ENCODE data around the gene QRFP. TPM values are rescaled to one million over a fixed set of nuclear protein-coding genes. Genes with fewer than 3 reads are reported as not detected.

The QRFP gene
- total RNA-seq, 2 donors from 2014 or later: not detected

DNA sequence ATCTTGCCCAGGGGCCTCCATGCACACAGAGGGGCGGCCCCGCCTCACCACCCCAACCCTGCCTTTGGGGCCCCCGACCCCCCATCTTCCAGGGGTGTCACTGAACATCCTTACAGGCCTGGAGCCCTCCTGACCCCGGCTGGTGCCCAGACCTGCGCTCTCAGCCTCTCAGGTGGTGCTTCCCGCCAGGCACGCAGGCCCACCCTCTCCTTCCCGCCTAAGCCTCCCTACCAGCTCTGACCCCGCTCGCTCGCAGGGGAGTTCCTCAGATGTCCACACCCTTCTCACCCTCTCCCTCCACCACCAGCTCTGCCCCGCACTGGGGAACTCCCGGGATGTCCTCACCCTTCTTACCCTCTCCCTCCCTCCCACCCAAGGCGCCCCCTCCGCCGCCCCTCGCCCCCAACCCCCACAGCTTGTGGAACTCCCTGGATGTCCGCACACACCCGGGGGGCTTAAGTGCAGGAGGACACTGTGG, 12.3 kb upstream of the QRFP start:
- peaks cover 4% of the 10 kb centered on the region for H3K27me3 Mint-ChIP-seq
- DNase-seq (no peak), ATAC-seq (no peak)
- no peak overlapping the region for H3K4me3 Mint-ChIP-seq
- no peak overlapping the region for H3K27ac Mint-ChIP-seq
- H3K36me3 Mint-ChIP-seq (ENCODE audit: low read depth): no peaks in the 10 kb centered on the region
- no peaks in the 10 kb centered on the region for H3K9me3 ChIP-seq (ENCODE audit: control insufficient read depth, low read length, poor library complexity, severe bottlenecking)
- H3K4me1 Mint-ChIP-seq: no peaks in the 10 kb centered on the region

DNA sequence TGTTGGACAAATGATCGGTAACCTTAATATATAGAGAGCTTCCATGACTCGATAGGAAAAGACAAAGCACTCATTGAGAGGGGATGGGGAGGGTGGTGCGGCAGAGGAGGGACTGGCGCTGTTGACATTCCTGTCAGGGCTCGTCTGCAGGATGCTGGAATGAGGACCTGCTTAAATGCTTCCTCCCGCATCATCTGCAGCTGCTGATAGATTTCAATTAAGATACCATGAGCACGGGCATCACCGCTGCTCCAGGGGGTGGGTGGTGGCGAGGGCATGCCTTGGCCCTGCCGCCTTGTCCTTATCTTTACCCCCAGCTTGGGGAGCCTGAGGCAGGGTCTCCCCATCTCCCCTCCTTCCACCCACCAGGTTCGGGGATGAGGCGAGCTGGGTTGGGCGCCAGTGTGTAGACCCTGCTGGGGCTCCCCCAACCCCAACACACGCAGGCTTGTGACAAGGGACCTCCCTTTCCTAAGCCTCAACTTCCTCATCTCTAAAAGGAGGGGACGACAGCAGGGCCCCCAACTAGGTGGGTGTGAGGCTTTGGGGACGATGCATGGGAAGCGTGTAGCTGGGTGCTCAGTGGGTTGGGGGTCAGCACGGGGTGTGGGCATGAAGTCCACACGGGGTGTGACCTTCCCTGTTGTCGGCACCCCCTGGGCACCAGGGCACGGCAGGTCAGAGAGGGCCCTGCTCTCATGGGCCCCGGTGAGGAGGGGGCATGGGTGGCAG, 11.7 kb upstream of the QRFP start:
- Mint-ChIP-seq H3K4me1 (no peaks in the 10 kb centered on the region), H3K27me3 (peaks cover 10% of the 10 kb centered on the region), H3K4me3 (no peak overlapping the region), H3K36me3 (ENCODE audit: low read depth) (no peaks in the 10 kb centered on the region), H3K27ac (no peak overlapping the region)
- ATAC-seq: no peak
- no peak for DNase-seq
- no peaks in the 10 kb centered on the region for H3K9me3 ChIP-seq (ENCODE audit: control insufficient read depth, low read length, poor library complexity, severe bottlenecking)

DNA sequence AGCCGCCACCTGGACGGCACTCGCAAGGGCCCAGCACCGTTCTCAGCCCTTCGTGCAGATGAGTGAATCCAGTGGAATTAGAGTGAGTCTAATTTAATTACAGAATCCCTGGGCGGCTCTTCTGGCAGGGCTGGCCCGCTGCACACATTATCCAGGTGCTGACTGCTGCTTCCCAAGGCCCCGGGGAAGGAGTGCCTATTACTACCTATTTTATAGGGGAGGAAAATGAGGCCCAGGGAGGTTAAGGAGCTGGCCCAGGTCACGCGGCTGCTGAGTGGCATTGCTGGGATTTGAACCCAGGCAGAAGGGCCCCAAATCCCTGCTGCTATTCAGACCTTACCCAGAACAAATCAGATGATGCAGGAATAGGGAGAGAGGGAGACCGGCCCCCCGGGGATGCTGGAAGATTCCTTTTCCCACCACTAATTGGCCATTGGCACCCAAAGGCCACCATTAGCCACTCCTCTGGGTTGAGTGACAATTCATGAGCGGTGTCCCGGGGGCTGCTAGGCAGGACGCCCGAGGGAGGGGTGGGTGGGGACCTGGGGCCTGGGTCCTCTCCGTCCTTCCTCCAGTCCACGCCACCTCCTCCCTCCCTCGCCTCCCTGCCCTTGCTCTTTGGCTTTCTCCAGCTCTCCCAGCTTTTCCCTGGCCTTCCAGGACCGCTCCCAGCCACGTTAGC, 10.3 kb upstream of the QRFP start:
- ATAC-seq (no peak), DNase-seq (no peak)
- H3K9me3 ChIP-seq (ENCODE audit: control insufficient read depth, low read length, poor library complexity, severe bottlenecking): no peaks in the 10 kb centered on the region
- H3K36me3 Mint-ChIP-seq (ENCODE audit: low read depth): no peaks in the 10 kb centered on the region
- H3K4me3 Mint-ChIP-seq: no peak overlapping the region
- no peak overlapping the region for H3K27ac Mint-ChIP-seq
- H3K4me1 Mint-ChIP-seq: no peaks in the 10 kb centered on the region
- peaks cover 10% of the 10 kb centered on the region for H3K27me3 Mint-ChIP-seq

DNA sequence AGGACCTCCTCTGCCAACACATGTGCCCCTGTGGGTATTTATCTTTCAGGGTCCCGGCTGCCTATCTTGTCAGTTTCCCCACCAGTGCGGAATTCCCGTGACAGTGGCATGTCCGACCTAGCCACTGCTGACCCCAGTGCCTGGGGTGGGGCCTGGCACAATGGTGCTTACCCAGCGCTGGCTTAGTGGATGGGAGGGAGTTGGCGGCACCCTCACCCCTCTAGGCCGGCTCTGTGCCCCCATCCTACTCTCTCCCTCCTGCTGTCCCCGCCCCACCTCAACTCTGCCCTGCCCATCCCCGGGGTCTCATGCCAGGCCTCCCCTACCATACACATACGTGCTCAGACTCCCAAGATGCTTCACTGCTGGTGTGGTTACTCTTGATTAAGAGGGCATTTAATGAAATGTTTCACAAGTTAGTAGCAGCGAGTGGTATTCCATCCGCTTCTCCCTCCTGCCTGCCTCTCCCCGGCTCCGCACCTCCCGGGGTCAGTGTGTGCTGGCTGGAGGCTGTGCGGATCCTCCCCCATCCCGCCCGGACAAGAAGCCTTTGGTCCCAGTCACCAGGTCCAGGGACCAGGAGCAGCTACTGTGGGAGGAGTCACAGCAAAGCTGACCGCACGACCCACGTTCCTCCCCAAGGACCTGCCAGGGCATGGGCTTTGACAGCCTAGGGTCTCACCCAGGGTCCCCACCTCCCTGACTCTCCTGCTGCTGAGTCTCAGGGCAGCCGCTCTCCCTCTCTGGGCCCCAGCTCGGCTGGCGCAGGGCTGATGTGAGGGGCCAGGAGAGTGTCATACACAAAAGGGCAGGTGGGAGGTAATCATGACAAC, 9.5 kb upstream of the QRFP start:
- H3K4me3 Mint-ChIP-seq: no peak overlapping the region
- no peak for DNase-seq
- H3K4me1 Mint-ChIP-seq: no peaks in the 10 kb centered on the region
- peaks cover 10% of the 10 kb centered on the region for H3K27me3 Mint-ChIP-seq
- H3K9me3 ChIP-seq (ENCODE audit: control insufficient read depth, low read length, poor library complexity, severe bottlenecking): no peaks in the 10 kb centered on the region
- no peaks in the 10 kb centered on the region for H3K36me3 Mint-ChIP-seq (ENCODE audit: low read depth)
- no peak for ATAC-seq
- H3K27ac Mint-ChIP-seq: no peak overlapping the region

DNA sequence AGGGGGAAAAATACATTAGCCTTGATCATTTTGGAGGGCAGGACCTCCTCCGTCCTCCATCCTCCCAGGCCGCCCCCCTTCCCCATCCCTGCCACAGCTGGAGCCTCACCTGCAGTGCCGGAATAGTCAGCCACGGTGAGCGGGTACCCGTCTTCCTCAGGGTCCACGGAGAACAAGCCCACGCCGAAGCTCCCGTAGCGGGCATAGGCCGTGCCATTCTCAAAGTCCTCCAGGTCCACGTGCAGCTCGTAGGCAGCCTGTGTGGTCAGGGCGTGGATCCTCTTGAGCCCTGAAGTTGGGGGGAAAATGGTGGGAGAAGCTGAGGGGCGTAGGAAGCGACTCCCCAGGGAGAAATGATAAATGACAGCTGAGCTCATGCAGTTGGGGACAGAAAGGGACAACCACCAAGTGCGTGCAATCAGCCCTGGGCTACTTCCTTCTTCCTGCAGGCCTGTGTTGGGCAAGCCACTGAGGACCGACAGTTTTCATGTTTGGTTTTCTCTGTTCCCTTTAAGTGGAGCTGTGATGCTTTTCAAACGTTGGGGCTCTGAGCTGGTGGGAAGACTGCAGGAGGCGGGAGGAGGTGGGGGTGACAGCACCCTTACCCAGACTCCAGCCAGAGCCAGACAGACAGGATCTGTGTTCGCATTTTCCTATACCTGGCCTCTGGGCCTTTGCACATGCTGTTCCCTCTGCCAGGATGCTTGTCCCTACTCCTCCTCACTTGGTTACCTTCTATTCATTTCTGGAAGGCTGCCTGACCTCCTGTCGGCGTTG, 8.7 kb upstream of the QRFP start:
- peaks cover 10% of the 10 kb centered on the region for H3K27me3 Mint-ChIP-seq

DNA sequence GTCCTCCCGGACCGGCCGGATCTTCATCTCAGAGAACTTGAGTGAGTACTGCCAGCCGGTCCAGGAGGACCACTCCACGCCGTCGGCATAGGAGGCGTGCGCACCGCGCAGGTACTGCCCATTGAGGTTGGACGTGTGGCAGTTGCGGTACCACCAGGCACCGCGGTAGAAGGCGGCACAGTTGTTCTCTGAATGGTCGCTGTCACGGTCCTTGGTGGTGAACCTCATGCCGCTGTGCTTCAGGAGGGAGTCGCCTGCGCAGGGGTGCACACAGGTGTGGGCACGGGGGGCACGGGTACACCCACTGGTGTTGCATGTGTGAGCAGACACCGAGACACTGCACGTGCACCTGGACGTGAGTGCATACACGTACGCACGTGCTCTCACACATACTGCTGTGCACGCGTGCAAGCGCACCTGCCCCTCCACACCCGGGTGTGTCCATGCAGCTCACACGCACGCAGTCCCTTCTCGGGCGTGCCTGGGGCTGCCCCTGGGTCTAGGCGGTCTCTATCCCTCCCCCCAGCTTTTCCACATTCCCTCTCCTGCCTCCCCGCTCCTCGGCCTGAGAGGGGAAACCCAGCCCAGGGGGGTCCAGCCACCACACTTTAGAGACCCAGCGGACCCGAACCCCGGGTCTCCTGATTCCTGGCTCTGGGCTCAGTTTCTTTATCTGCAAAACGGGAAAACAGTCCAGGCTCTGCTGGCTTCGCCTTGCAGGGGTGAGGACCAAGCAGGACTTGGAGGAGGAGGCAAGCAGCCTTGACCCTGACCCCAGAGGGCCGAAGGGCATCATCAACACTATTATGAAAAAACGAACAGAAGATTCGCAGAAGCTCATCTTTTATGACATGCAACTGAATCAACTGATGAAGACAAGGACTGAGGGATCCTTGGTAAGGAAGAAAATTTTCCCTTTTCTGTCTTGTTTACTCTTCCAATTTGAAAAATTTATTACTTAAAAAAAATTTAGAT, 7.7 kb upstream of the QRFP start:
- DNase-seq: no peak
- no peaks in the 10 kb centered on the region for H3K4me1 Mint-ChIP-seq
- no peak overlapping the region for H3K4me3 Mint-ChIP-seq
- no peaks in the 10 kb centered on the region for H3K36me3 Mint-ChIP-seq (ENCODE audit: low read depth)
- H3K27me3 Mint-ChIP-seq: peaks cover 19% of the 10 kb centered on the region
- H3K9me3 ChIP-seq (ENCODE audit: control insufficient read depth, low read length, poor library complexity, severe bottlenecking): no peaks in the 10 kb centered on the region
- H3K27ac Mint-ChIP-seq: no peak overlapping the region
- ATAC-seq: no peak

More for the DNA sequence above, 8.7 kb upstream of the QRFP start:
- H3K4me3 Mint-ChIP-seq: no peak overlapping the region
- ATAC-seq: no peak
- no peak overlapping the region for H3K27ac Mint-ChIP-seq
- DNase-seq: no peak
- no peaks in the 10 kb centered on the region for H3K36me3 Mint-ChIP-seq (ENCODE audit: low read depth)
- H3K4me1 Mint-ChIP-seq: no peaks in the 10 kb centered on the region
- no peaks in the 10 kb centered on the region for H3K9me3 ChIP-seq (ENCODE audit: control insufficient read depth, low read length, poor library complexity, severe bottlenecking)

DNA sequence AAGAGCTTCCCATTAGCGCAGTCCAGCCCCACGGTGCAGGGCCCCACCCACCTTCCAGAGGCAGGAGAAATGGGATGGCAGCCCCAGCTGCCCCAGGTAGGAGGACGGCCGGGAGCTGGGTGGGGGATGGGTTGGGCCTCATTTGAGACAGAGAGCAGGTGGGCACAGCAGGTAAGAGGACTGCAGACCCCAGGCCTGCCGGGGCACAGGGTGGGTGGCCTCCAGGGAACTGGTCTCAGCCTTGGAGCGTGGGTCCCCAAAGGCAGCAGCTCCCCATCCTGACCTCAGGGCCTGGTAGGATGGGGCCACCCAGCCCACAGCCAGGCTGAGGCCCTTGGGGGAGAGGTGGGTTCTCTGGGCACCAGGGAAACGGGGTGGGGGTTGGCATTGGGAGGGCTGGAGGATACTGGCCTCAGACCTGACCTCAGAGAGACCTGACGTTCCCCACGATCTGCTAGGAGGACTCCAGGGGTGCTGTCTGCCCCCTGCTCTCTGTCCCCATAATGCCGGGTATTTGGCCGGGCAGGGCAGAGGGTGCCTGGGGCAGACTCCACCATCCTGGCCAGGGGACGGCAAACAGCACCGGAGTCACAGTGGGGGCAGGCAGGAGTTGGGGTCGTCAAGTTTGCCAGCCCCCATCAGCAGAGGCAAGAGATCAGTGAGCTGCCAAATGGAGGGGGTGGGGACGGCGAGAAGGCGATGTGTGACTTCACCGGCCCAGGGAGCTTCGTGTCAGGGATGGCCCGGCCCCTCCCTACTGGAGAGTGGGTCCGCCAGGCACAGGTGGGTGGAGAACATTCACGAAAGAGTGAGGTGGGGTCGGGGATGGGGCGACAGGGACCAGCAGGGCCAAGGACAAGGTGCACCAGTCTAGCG, 6.8 kb upstream of the QRFP start:
- H3K9me3 ChIP-seq (ENCODE audit: control insufficient read depth, low read length, poor library complexity, severe bottlenecking): no peaks in the 10 kb centered on the region
- no peak overlapping the region for H3K27ac Mint-ChIP-seq
- H3K27me3 Mint-ChIP-seq: peaks cover 19% of the 10 kb centered on the region
- ATAC-seq (no peak), DNase-seq (no peak)
- no peaks in the 10 kb centered on the region for H3K4me1 Mint-ChIP-seq
- no peak overlapping the region for H3K4me3 Mint-ChIP-seq
- no peaks in the 10 kb centered on the region for H3K36me3 Mint-ChIP-seq (ENCODE audit: low read depth)

DNA sequence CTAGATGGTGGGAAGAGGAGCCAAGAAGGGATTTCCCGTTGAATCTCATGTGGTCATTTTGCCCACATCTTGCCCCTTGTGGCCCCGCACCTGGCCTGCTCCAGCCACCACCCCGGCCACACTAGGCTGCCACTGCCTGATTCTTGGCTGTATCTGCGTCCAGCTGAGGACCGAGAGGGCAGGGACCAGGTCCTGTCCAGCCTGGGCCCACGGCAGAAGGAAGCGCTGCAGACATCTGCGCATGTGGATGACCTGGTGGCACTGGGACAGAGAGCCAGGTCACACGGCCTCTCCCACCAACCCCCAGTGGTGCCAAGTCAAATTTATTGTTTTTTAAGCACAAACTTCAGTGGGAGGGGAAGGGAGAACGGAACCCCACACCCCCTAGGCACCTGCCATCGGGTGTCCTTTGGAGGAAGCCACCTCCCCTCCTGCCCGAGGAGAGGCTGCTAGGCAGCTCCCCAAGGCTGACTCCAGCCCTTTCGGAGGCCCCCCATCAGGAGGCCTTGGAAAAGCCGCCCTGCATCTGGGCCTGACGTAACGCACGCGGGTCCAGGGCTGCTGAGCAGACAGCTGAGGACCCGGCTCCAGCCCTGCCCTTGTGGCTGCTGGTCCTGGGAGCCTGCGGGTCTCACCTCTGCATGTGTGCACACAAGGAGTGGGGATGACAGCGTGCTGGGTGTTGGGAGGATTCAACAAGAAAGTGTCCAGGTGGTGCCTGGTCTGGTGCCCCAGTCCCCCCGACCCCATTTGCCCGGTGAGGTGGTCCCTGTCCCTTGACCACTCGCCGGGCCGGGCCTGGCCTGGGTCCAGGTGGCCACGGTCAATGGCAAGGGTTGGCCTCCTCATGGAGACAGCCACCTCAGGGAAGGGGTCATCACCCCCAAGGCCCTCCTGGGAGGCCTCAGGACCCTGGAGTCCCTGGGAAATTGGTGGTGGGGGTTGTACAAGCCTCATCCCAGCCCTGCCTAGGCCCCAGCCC, 5.9 kb upstream of the QRFP start:
- no peaks in the 10 kb centered on the region for H3K36me3 Mint-ChIP-seq (ENCODE audit: low read depth)
- H3K4me1 Mint-ChIP-seq: no peaks in the 10 kb centered on the region
- H3K27ac Mint-ChIP-seq: no peak overlapping the region
- no peak for DNase-seq
- peaks cover 19% of the 10 kb centered on the region for H3K27me3 Mint-ChIP-seq
- H3K4me3 Mint-ChIP-seq: no peak overlapping the region
- no peaks in the 10 kb centered on the region for H3K9me3 ChIP-seq (ENCODE audit: control insufficient read depth, low read length, poor library complexity, severe bottlenecking)
- ATAC-seq: no peak

DNA sequence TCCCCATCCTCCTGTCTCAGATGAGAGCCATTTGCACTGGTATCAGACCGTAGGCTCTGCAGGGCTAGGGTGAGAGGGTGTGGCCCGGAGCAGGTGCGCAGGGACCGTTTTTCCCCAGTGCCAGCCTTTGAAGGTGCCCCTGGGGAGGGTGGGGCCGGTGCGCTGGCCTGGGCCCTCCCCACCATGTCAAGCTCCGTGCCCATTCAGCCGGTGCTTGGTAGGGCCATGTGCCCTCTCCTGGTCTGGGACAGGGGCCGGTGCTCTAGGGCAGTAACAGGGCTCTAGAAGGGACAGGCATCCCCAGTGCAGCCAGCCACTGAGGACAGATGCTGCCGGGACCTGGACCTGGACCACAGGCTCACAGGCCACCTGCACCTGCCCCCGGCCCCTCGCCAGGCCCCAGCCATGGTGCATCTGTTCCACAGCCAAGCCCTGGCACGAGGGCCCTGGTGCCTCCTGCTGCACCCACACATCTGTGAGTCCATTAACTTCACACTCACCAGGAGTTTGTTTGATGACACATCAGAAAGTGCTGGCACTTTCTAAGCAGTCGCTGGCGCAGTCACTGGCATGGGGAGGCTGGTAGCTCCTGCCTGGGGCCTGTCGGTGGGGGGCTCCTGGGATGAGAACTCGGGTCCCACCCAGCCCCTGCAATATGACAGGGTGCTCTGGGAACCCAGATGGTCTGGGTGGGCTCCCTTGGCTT, 5.0 kb upstream of the QRFP start:
- Mint-ChIP-seq H3K4me1 (no peaks in the 10 kb centered on the region), H3K27me3 (peaks cover 19% of the 10 kb centered on the region), H3K4me3 (no peak overlapping the region), H3K27ac (no peak overlapping the region), H3K36me3 (ENCODE audit: low read depth) (no peaks in the 10 kb centered on the region)
- ATAC-seq (no peak), DNase-seq (no peak)
- no peaks in the 10 kb centered on the region for H3K9me3 ChIP-seq (ENCODE audit: control insufficient read depth, low read length, poor library complexity, severe bottlenecking)
